MM.1S (cell line): Measurements from ENCODE around the gene GPR149.

Experiments
- DNase-seq: peaks from one replicate; pipeline ENCODE4 v3.0.0-alpha.2; 2015
- H2AFZ ChIP-seq: fragments of 300-600 bp; sonication (generic); 2 replicates; pipeline ENCODE4 v1.6.0; 2016; ENCODE audit warnings: antibody characterized with exemption, low read length
- H3F3A ChIP-seq: fragments of 300-600 bp; sonication (generic); 2 replicates; pipeline ENCODE4 v1.6.1; 2016; ENCODE audit warnings: mild to moderate bottlenecking, antibody characterized with exemption, low read length, moderate library complexity, mixed read lengths; ENCODE audit not compliant: insufficient read depth
- H3K27ac ChIP-seq: fragments of 300-600 bp; sonication (generic); 2 replicates; pipeline ENCODE4 v1.5.1; 2016; ENCODE audit warnings: mild to moderate bottlenecking, low read length
- H3K27me3 ChIP-seq: fragments of 300-600 bp; sonication (generic); replicated peaks from 2 replicates; pipeline ENCODE4 v1.6.0; 2016; ENCODE audit warnings: low read length; ENCODE audit not compliant: insufficient read depth
- H3K36me3 ChIP-seq: fragments of 300-600 bp; sonication (generic); replicated peaks from 2 replicates; pipeline ENCODE4 v1.6.1; 2016; ENCODE audit warnings: mild to moderate bottlenecking, low read length, mixed read lengths; ENCODE audit not compliant: insufficient read depth
- H3K4me1 ChIP-seq: fragments of 300-600 bp; sonication (generic); 2 replicates; pipeline ENCODE4 v1.6.1; 2016; ENCODE audit warnings: low read length, mixed read lengths
- H3K4me2 ChIP-seq: fragments of 300-600 bp; sonication (generic); 2 replicates; pipeline ENCODE4 v1.6.0; 2016; ENCODE audit warnings: low read depth, low read length
- H3K4me3 ChIP-seq: fragments of 300-600 bp; sonication (generic); 2 replicates; pipeline ENCODE4 v1.5.1; 2016; ENCODE audit warnings: low read length, mixed read lengths
- H3K79me2 ChIP-seq: fragments of 300-600 bp; sonication (generic); 2 replicates; pipeline ENCODE4 v1.6.1; 2016; ENCODE audit warnings: mixed run types, low read length, mixed read lengths
- H3K9ac ChIP-seq: fragments of 300-600 bp; sonication (generic); 2 replicates; pipeline ENCODE4 v1.6.1; 2016; ENCODE audit warnings: low read length, mixed read lengths
- H3K9me2 ChIP-seq: fragments of 300-600 bp; sonication (generic); replicated peaks from 2 replicates; pipeline ENCODE4 v1.6.1; 2016; ENCODE audit warnings: mild to moderate bottlenecking, low read length, mixed read lengths; ENCODE audit not compliant: insufficient read depth
- H3K9me3 ChIP-seq: fragments of 300-600 bp; sonication (generic); replicated peaks from 2 replicates; pipeline ENCODE4 v1.6.1; 2016; ENCODE audit warnings: mild to moderate bottlenecking, low read length, mixed read lengths; ENCODE audit not compliant: insufficient read depth
- H4K20me1 ChIP-seq: fragments of 300-600 bp; sonication (generic); 2 replicates; pipeline ENCODE4 v1.6.1; 2016; ENCODE audit warnings: mild to moderate bottlenecking, low read length, moderate library complexity, mixed read lengths; ENCODE audit not compliant: insufficient read depth
- CTCF ChIP-seq: fragments of 300-600 bp; sonication (generic); IDR thresholded peaks from 2 replicates; pipeline ENCODE4 v1.5.1; 2016; ENCODE audit warnings: antibody characterized with exemption, low read length, mixed read lengths
- EZH2 ChIP-seq: fragments of 300-600 bp; sonication (generic); optimal IDR thresholded peaks from 2 replicates; pipeline ENCODE3; 2017; ENCODE audit warnings: low read depth, mild to moderate bottlenecking, antibody characterized with exemption, low read length, mixed read lengths
- EZH2phosphoT487 ChIP-seq: fragments of 300-600 bp; sonication (generic); IDR thresholded peaks from 2 replicates; pipeline ENCODE4 v1.6.1; 2018; ENCODE audit warnings: antibody characterized with exemption, low read length

Gene GPR149

GRCh38 chr3:154430014-154430413, at the start of gene GPR149:
GPR149 (minus strand) TSS chr3:154430190; CDS start chr3:154429615, 575 bp downstream.
- DNase-seq = no peak
- H3K4me3 ChIP-seq = no peak within 1 kb of the TSS
- H4K20me1 ChIP-seq = no peaks in the 10 kb centered on the region
- H3K27me3 ChIP-seq = no peaks in the 10 kb centered on the region
- no peak within 1 kb of the TSS for H3K9ac ChIP-seq
- H3K27ac ChIP-seq = no peak within 1 kb of the TSS
- H3K9me2 ChIP-seq = no peaks in the 10 kb centered on the region
- H3K79me2 ChIP-seq = no peaks in the 10 kb centered on the region
- H3F3A ChIP-seq = no peaks in the 10 kb centered on the region
- H3K4me1 ChIP-seq = no peaks in the 10 kb centered on the region
- TF ChIP-seq EZH2 = no peak
- TF ChIP-seq EZH2phosphoT487 = no peak
- no peak for TF ChIP-seq CTCF
- no peaks in the 10 kb centered on the region for H3K36me3 ChIP-seq
- H2AFZ ChIP-seq = no peak within 1 kb of the TSS
- no peaks in the 10 kb centered on the region for H3K9me3 ChIP-seq
- H3K4me2 ChIP-seq = no peak within 1 kb of the TSS

GRCh38 chr3:154473769-154474168, 43.8 kb upstream of the GPR149 start:
- no peaks in the 10 kb centered on the region for H3K9me3 ChIP-seq
- H3K4me2 ChIP-seq = no peak overlapping the region
- H3K4me1 ChIP-seq = no peaks in the 10 kb centered on the region
- H3K36me3 ChIP-seq = no peaks in the 10 kb centered on the region
- no peaks in the 10 kb centered on the region for H3K27me3 ChIP-seq
- H2AFZ ChIP-seq = no peak overlapping the region
- H4K20me1 ChIP-seq = no peaks in the 10 kb centered on the region
- H3K79me2 ChIP-seq = no peaks in the 10 kb centered on the region
- no peak overlapping the region for H3K27ac ChIP-seq
- no peak overlapping the region for H3K9ac ChIP-seq
- no peak overlapping the region for H3K4me3 ChIP-seq
- no peaks in the 10 kb centered on the region for H3F3A ChIP-seq
- no peak for DNase-seq
- no peak for TF ChIP-seq CTCF
- TF ChIP-seq EZH2 = no peak
- no peak for TF ChIP-seq EZH2phosphoT487
- H3K9me2 ChIP-seq = no peaks in the 10 kb centered on the region

DNA sequence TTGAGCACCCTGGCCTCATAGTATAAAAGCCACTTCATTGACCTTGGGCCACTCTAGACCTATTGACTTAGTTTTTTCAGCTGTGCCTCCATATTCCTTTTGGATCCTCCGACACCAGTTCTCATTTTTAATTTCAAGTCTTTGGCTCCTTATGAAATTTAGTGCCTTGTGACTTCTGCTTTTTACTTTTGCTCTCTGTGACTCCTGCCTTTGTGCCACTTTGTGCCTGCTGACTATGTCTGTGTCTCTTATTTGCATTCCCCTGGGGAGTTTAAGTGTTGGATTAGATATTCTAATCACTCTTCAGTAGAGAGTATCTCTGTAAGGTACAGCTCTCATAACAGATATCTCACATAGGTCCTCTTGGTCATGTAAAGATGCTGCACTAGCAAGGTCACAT, 39.6 kb upstream of the GPR149 start:
- Histone ChIP-seq H3K9me2 (no peaks in the 10 kb centered on the region), H3K27me3 (no peaks in the 10 kb centered on the region), H3K9ac (no peak overlapping the region), H3K9me3 (no peaks in the 10 kb centered on the region), H3F3A (no peaks in the 10 kb centered on the region), H3K36me3 (no peaks in the 10 kb centered on the region), H3K4me1 (no peaks in the 10 kb centered on the region), H3K79me2 (no peaks in the 10 kb centered on the region), H3K4me2 (no peak overlapping the region), H3K4me3 (no peak overlapping the region), H3K27ac (no peak overlapping the region), H4K20me1 (no peaks in the 10 kb centered on the region), H2AFZ (no peak overlapping the region)
- DNase-seq = no peak
- no peak for TF ChIP-seq EZH2phosphoT487
- no peak for TF ChIP-seq EZH2
- TF ChIP-seq CTCF = no peak
